Measurements from ENCODE around the gene MAGI1. TPM values are rescaled to one million over a fixed set of nuclear protein-coding genes. Genes with fewer than 3 reads are reported as not detected.

The MAGI1 gene
- total RNA-seq, 1 experiment from 2014 or later = 58.2 TPM

GRCh38 chr3:65314916-65315315, 723.8 kb downstream of the MAGI1 start:
- ATAC-seq = no peak
- Mint-ChIP-seq H3K27ac (no peak overlapping the region), H3K36me3 (no peaks in the 10 kb centered on the region), H3K9me3 (peaks cover 15% of the 10 kb centered on the region), H3K4me1 (peaks cover 9% of the 10 kb centered on the region), H3K4me3 (no peak overlapping the region), H3K27me3 (ENCODE audit: low read depth) (peaks cover 28% of the 10 kb centered on the region)
- no peak for DNase-seq (ENCODE audit: low spot score)
- no peak for TF ChIP-seq CREM (CRISPR knock-in tag; IDR thresholded peaks at IDR 0.05)
- no peak for TF ChIP-seq TEAD1 (CRISPR knock-in tag; IDR thresholded peaks at IDR 0.05)
- no peak for TF ChIP-seq E2F5 (CRISPR knock-in tag; IDR thresholded peaks at IDR 0.05)
- TF ChIP-seq TCF7 (CRISPR knock-in tag; IDR thresholded peaks at IDR 0.05; ENCODE audit: low read depth) = no peak
- TF ChIP-seq ZNF512 (CRISPR knock-in tag; IDR thresholded peaks at IDR 0.05; ENCODE audit: borderline replicate concordance) = no peak
- ChIA-PET POLR2A (no interaction called here), CTCF (no interaction called here)

GRCh38 chr3:65314269-65314668, 724.4 kb downstream of the MAGI1 start:
- peaks cover 29% of the 10 kb centered on the region for H3K27me3 Mint-ChIP-seq (ENCODE audit: low read depth)
- H3K4me3 Mint-ChIP-seq = no peak overlapping the region
- no peak overlapping the region for H3K27ac Mint-ChIP-seq
- DNase-seq (ENCODE audit: low spot score) = no peak
- no peaks in the 10 kb centered on the region for H3K36me3 Mint-ChIP-seq
- H3K9me3 Mint-ChIP-seq = peaks cover 15% of the 10 kb centered on the region
- peaks cover 9% of the 10 kb centered on the region for H3K4me1 Mint-ChIP-seq
- ChIA-PET CTCF (no interaction called here), POLR2A (no interaction called here)
- no peak for ATAC-seq
- TF ChIP-seq ESRRA (CRISPR knock-in tag; IDR thresholded peaks at IDR 0.05; ENCODE audit: borderline replicate concordance) = no peak

GRCh38 chr3:65313666-65314065, 725.1 kb downstream of the MAGI1 start:
- H3K4me3 Mint-ChIP-seq = no peak overlapping the region
- no peak overlapping the region for H3K27ac Mint-ChIP-seq
- TF ChIP-seq E2F5 (CRISPR knock-in tag; IDR thresholded peaks at IDR 0.05) = no peak
- TF ChIP-seq, protein P1, sequence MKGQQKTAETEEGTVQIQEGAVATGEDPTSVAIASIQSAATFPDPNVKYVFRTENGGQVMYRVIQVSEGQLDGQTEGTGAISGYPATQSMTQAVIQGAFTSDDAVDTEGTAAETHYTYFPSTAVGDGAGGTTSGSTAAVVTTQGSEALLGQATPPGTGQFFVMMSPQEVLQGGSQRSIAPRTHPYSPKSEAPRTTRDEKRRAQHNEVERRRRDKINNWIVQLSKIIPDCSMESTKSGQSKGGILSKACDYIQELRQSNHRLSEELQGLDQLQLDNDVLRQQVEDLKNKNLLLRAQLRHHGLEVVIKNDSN (CRISPR knock-in tag; IDR thresholded peaks at IDR 0.05) = no peak
- no peak for TF ChIP-seq IRF1 (CRISPR knock-in tag; IDR thresholded peaks at IDR 0.05)
- TF ChIP-seq, protein P2, sequence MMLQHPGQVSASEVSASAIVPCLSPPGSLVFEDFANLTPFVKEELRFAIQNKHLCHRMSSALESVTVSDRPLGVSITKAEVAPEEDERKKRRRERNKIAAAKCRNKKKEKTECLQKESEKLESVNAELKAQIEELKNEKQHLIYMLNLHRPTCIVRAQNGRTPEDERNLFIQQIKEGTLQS (CRISPR knock-in tag; conservative IDR thresholded peaks at IDR 0.05) = no peak
- no peak for TF ChIP-seq SMAD3 (CRISPR knock-in tag; IDR thresholded peaks at IDR 0.05; ENCODE audit: borderline replicate concordance)
- ChIA-PET CTCF (no interaction called here), POLR2A (no interaction called here)
- peaks cover 15% of the 10 kb centered on the region for H3K9me3 Mint-ChIP-seq
- H3K36me3 Mint-ChIP-seq = no peaks in the 10 kb centered on the region
- DNase-seq (ENCODE audit: low spot score) (no peak), ATAC-seq (no peak)
- H3K27me3 Mint-ChIP-seq (ENCODE audit: low read depth) = peaks cover 29% of the 10 kb centered on the region
- H3K4me1 Mint-ChIP-seq = peaks cover 9% of the 10 kb centered on the region

- no peak for ATAC-seq
- no peak overlapping the region for H3K4me3 Mint-ChIP-seq
- H3K27me3 Mint-ChIP-seq (ENCODE audit: low read depth) = peaks cover 4% of the 10 kb centered on the region
- H3K36me3 Mint-ChIP-seq = no peaks in the 10 kb centered on the region
- no peak overlapping the region for H3K27ac Mint-ChIP-seq
- DNase-seq (ENCODE audit: low spot score) = no peak
- CTCF ChIA-PET = interaction anchor here (0.6 kb wide), 1 partner anchor 163 kb away, joined by 4 read pairs; no protein-coding TSS in a partner anchor
- POLR2A ChIA-PET = no interaction called here
- no peaks in the 10 kb centered on the region for H3K9me3 Mint-ChIP-seq
- no peaks in the 10 kb centered on the region for H3K4me1 Mint-ChIP-seq
- TF ChIP-seq, protein P3, sequence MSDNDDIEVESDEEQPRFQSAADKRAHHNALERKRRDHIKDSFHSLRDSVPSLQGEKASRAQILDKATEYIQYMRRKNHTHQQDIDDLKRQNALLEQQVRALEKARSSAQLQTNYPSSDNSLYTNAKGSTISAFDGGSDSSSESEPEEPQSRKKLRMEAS (CRISPR knock-in tag; IDR thresholded peaks at IDR 0.05) = no peak
- TF ChIP-seq IRF2 (CRISPR knock-in tag; IDR thresholded peaks at IDR 0.05; ENCODE audit: borderline replicate concordance, low read depth) = no peak
- TF ChIP-seq RORB (CRISPR knock-in tag; IDR thresholded peaks at IDR 0.05) = no peak
- TF ChIP-seq GRHL2 (CRISPR knock-in tag; IDR thresholded peaks at IDR 0.05; ENCODE audit: insufficient replicate concordance, severe bottlenecking) = no peak
- no peak for TF ChIP-seq TEAD4 (CRISPR knock-in tag; IDR thresholded peaks at IDR 0.05)
- TF ChIP-seq ERG (CRISPR knock-in tag; IDR thresholded peaks at IDR 0.05) = no peak
- TF ChIP-seq TCF7 (CRISPR knock-in tag; IDR thresholded peaks at IDR 0.05; ENCODE audit: low read depth) = no peak
- TF ChIP-seq, protein P1 (CRISPR knock-in tag; IDR thresholded peaks at IDR 0.05) = no peak
- TF ChIP-seq, protein P2 (CRISPR knock-in tag; conservative IDR thresholded peaks at IDR 0.05) = no peak
- no peak for TF ChIP-seq PREB (CRISPR knock-in tag; IDR thresholded peaks at IDR 0.05; ENCODE audit: borderline replicate concordance)
- TF ChIP-seq MYBL2 (CRISPR knock-in tag; IDR thresholded peaks at IDR 0.05) = no peak
Observed at GRCh38 chr3:65305836-65306235, 732.9 kb downstream of the MAGI1 start.

All from WTC11 (cell line).